ENCODE data around the gene C5orf58.
"Not testable (repeated sequence)": the region's sequence is repeated elsewhere in the genome, so short reads cannot be mapped to it uniquely, and the experiment has no call there.

Gene C5orf58

GRCh38 chr5:170235876-170236864 is 3.4 kb downstream of the C5orf58 start:
- no peaks in the 10 kb centered on the region for H3K79me2 ChIP-seq (ENCODE audit: low read length)
- no peak overlapping the region for H3K4me3 ChIP-seq (ENCODE audit: low read length)
- peaks cover 33% of the 10 kb centered on the region for H3K27me3 ChIP-seq (ENCODE audit: low read depth, low read length)
- H3K27ac ChIP-seq (ENCODE audit: low read length) = no peak overlapping the region
- no peak overlapping the region for H2AFZ ChIP-seq (ENCODE audit: low read depth, low read length)
- H3K4me1 ChIP-seq (ENCODE audit: low read length) = peaks cover 5% of the 10 kb centered on the region; the same call in 1 of the 2 replicates
- no peaks in the 10 kb centered on the region for H4K20me1 ChIP-seq (ENCODE audit: insufficient read depth, low read length)
- H3K9me3 ChIP-seq (ENCODE audit: insufficient read depth, low read length) = no peaks in the 10 kb centered on the region
- H3K9ac ChIP-seq (ENCODE audit: low read length) = no peak overlapping the region
- no peak overlapping the region for H3K4me2 ChIP-seq (ENCODE audit: low read length)
- no peak for TF ChIP-seq CTCF (IDR thresholded peaks at IDR 0.05; ENCODE audit: low read depth, low read length)
- no peak for TF ChIP-seq EZH2phosphoT487 (IDR thresholded peaks at IDR 0.05; ENCODE audit: low read depth)
- H3K36me3 ChIP-seq (replicated peaks; ENCODE audit: low read depth, low read length) = no peaks in the 10 kb centered on the region

DNA sequence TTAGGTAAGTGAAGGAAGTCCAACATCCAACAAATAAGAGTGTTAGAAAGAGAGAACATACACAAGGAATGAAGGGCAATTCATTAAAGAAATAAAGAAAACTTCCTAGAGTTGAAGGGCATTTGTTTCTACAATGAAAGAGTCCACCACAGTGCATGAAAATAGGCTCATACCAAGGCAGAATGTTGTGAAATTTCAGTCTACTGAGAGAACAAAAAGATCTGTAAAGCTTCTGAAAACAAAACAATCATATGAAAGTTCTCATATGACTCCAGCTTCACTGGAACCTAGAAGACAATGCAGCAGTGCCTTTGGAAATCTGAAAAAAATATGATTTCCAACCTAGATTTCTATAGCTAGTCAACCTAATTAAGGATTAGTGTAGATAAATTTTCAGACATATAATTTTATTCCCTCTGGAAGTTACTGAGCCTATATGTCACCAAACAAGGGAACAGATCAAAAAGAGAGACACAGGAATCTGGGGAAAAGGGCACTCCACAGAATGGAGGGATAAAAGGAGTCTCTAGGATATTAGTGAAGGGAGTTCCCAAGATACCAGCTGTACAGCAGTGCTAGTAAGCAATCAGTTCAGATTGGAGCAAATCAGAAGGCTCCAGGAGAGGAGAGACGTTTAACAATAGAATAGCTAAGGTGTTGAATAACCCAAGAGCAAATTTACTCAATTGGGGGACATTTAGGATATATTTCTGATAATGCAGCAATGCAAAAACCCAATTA is 5.8 kb downstream of the C5orf58 start:
- Histone ChIP-seq H3K9me3 (ENCODE audit: insufficient read depth, low read length) (no peaks in the 10 kb centered on the region), H3K9ac (ENCODE audit: low read length) (no peak overlapping the region), H4K20me1 (ENCODE audit: insufficient read depth, low read length) (no peaks in the 10 kb centered on the region), H3K27ac (ENCODE audit: low read length) (no peak overlapping the region), H3K4me2 (ENCODE audit: low read length) (no peak overlapping the region), H3K4me1 (ENCODE audit: low read length) (peaks cover 5% of the 10 kb centered on the region; the same call in 1 of the 2 replicates), H3K79me2 (ENCODE audit: low read length) (no peaks in the 10 kb centered on the region), H3K27me3 (ENCODE audit: low read depth, low read length) (peaks cover 33% of the 10 kb centered on the region), H3K36me3 (replicated peaks; ENCODE audit: low read depth, low read length) (no peaks in the 10 kb centered on the region), H2AFZ (ENCODE audit: low read depth, low read length) (no peak overlapping the region), H3K4me3 (ENCODE audit: low read length) (no peak overlapping the region)
- TF ChIP-seq CTCF (IDR thresholded peaks at IDR 0.05; ENCODE audit: low read depth, low read length) (no peak), EZH2phosphoT487 (IDR thresholded peaks at IDR 0.05; ENCODE audit: low read depth) (no peak)

- H3K79me2 ChIP-seq (ENCODE audit: low read length); H4K20me1 ChIP-seq (ENCODE audit: insufficient read depth, low read length); H3K36me3 ChIP-seq (replicated peaks; ENCODE audit: low read depth, low read length); H3K27ac ChIP-seq (ENCODE audit: low read length); H2AFZ ChIP-seq (ENCODE audit: low read depth, low read length); H3K4me3 ChIP-seq (ENCODE audit: low read length); H3K9me3 ChIP-seq (ENCODE audit: insufficient read depth, low read length); H3K4me2 ChIP-seq (ENCODE audit: low read length); H3K9ac ChIP-seq (ENCODE audit: low read length): not testable (repeated sequence)
- peaks cover 30% of the 10 kb centered on the region for H3K4me1 ChIP-seq (ENCODE audit: low read length)
- H3K27me3 ChIP-seq (ENCODE audit: low read depth, low read length) = peaks cover 27% of the 10 kb centered on the region
Observed at GRCh38 chr5:170245436-170245835, 12.7 kb downstream of the C5orf58 start.

DNA sequence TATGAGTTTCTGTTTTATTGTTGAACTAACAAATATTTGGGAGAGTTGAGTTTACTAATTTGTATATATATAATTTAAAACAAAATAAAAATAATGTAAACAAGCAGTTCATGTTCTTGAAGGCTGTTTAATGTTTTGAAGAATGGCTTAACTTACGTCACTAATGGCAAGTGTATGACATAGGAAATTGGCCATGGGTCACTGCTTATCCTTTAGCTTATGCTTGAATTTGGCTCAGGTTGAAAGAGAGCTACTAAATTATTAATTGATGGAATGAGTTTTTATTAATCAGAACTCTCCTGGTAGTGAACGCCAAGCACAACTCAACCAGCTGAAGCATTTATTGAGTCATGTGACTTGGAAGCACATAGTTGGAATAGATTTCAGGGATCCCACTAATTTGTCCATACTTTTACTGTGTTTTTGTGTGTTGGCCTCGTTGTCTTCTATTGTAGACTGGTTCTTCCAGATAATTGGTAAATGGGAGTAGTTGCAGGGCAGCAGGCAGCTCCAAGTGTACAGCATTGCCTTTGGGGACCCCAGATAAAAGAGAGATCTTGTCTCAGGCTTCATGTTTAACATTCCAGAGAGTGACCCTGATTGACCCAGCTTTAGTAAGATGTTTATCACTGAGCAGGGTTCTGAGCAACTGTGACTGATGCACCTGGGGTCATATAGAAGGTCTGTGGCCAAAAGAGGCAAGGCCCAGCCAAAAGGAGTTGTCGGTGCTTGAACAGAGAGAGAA is 13.5 kb downstream of the C5orf58 start:
- Histone ChIP-seq H3K79me2 (ENCODE audit: low read length) (no peaks in the 10 kb centered on the region), H3K27ac (ENCODE audit: low read length) (no peak overlapping the region), H3K27me3 (ENCODE audit: low read depth, low read length) (peaks cover 35% of the 10 kb centered on the region), H3K4me2 (ENCODE audit: low read length) (no peak overlapping the region), H3K36me3 (replicated peaks; ENCODE audit: low read depth, low read length) (no peaks in the 10 kb centered on the region), H3K9ac (ENCODE audit: low read length) (no peak overlapping the region), H2AFZ (ENCODE audit: low read depth, low read length) (no peak overlapping the region), H3K9me3 (ENCODE audit: insufficient read depth, low read length) (no peaks in the 10 kb centered on the region), H4K20me1 (ENCODE audit: insufficient read depth, low read length) (no peaks in the 10 kb centered on the region), H3K4me1 (ENCODE audit: low read length) (peaks cover 35% of the 10 kb centered on the region), H3K4me3 (ENCODE audit: low read length) (no peak overlapping the region)
- TF ChIP-seq EZH2phosphoT487 (IDR thresholded peaks at IDR 0.05; ENCODE audit: low read depth) (no peak), CTCF (IDR thresholded peaks at IDR 0.05; ENCODE audit: low read depth, low read length) (no peak)
